Stimulated activated naive B cell treated with anti-CD40 and anti-IgM and Interleukin-4, amounts not matched to agents 10 μg/mL and 1 μg/mL and 100 μg/mL, for 72 hours (primary cell): ENCODE measurements around the gene LYPLA2.

Source experiments
- ATAC-seq, 2 donors: fragments of 150-1000 bp; cut with Tn5 transposase; replicated peaks; 2 replicates each; pipeline ENCODE4 v1.10.0; 2021; ENCODE audit warnings: moderate library complexity in 1 of 2
- DNase-seq: peaks from one replicate; pipeline ENCODE4 v3.0.0; 2021
- H3K27ac Mint-ChIP-seq: one replicate; pipeline ENCODE4 v1.8.0; 2022; ENCODE audit warnings: mild to moderate bottlenecking, mixed read lengths
- H3K27me3 Mint-ChIP-seq, 2 donors: one replicate each; pipeline ENCODE4 v1.8.0; 2022; ENCODE audit warnings: mixed read lengths in 2 of 2
- H3K36me3 Mint-ChIP-seq, 2 donors: one replicate each; pipeline ENCODE4 v1.8.0; 2022; ENCODE audit warnings: mixed read lengths in 2 of 2, mild to moderate bottlenecking in 1 of 2
- H3K4me1 Mint-ChIP-seq, 2 donors: one replicate each; pipeline ENCODE4 v1.8.0; 2022; ENCODE audit warnings: mixed read lengths in 2 of 2, mild to moderate bottlenecking in 1 of 2
- H3K4me3 Mint-ChIP-seq, 2 donors: one replicate each; pipeline ENCODE4 v1.8.0; 2022; ENCODE audit warnings: mild to moderate bottlenecking in 2 of 2, mixed read lengths in 2 of 2, moderate library complexity in 1 of 2
- H3K9me3 Mint-ChIP-seq, 2 donors: one replicate each; pipeline ENCODE4 v1.8.0; 2022; ENCODE audit warnings: mixed read lengths in 2 of 2, mild to moderate bottlenecking in 1 of 2

The LYPLA2 gene

GRCh38 chr1:23790696-23791515 lies at the start of gene LYPLA2:
LYPLA2 (plus strand) TSS chr1:23791145; CDS start chr1:23792683, 1,538 bp downstream.
- H3K4me3 Mint-ChIP-seq: peak within 1 kb of the TSS; percentile 96 to 100
- ATAC-seq (peak; percentile 94 to 96), DNase-seq (peak; percentile 83)
- peaks cover 40 to 69% of the 10 kb centered on the region in 2 donors for H3K36me3 Mint-ChIP-seq
- no peaks in the 10 kb centered on the region for H3K27me3 Mint-ChIP-seq
- peaks cover 21 to 51% of the 10 kb centered on the region in 2 donors for H3K4me1 Mint-ChIP-seq
- peak within 1 kb of the TSS; percentile 99 for H3K27ac Mint-ChIP-seq
- H3K9me3 Mint-ChIP-seq: no peaks in the 10 kb centered on the region

GRCh38 chr1:23741609-23742008 lies 49.3 kb upstream of the LYPLA2 start:
- no peak for DNase-seq
- Mint-ChIP-seq H3K9me3 (no peaks in the 10 kb centered on the region), H3K27me3 (no peaks in the 10 kb centered on the region), H3K27ac (no peak overlapping the region), H3K4me1 (peaks cover 21 to 41% of the 10 kb centered on the region in 2 donors), H3K36me3 (peaks cover 14 to 17% of the 10 kb centered on the region in 2 donors), H3K4me3 (peak overlapping the region in 1 of 2 donors; percentile 48)
- no peak for ATAC-seq

- peak overlapping the region; percentile 92 to 95 for H3K4me3 Mint-ChIP-seq
- ATAC-seq (peak; percentile 49 to 51), DNase-seq (no peak)
- H3K36me3 Mint-ChIP-seq: peaks cover 17 to 26% of the 10 kb centered on the region in 2 donors
- H3K4me1 Mint-ChIP-seq: peaks cover 30 to 53% of the 10 kb centered on the region in 2 donors
- H3K27me3 Mint-ChIP-seq: no peaks in the 10 kb centered on the region
- H3K9me3 Mint-ChIP-seq: no peaks in the 10 kb centered on the region
- peak overlapping the region; percentile 98 for H3K27ac Mint-ChIP-seq
These were observed 48.2 kb upstream of the LYPLA2 start for GRCh38 chr1:23742670-23743286.

- Mint-ChIP-seq H3K4me1 (peaks cover 34 to 53% of the 10 kb centered on the region in 2 donors), H3K27ac (peak within 1 kb of the TSS; percentile 98), H3K9me3 (no peaks in the 10 kb centered on the region), H3K36me3 (peaks cover 17 to 21% of the 10 kb centered on the region in 2 donors), H3K4me3 (peak within 1 kb of the TSS; percentile 92 to 95), H3K27me3 (no peaks in the 10 kb centered on the region)
- DNase-seq: peak; percentile 71
- peak; percentile 92 to 95 for ATAC-seq
These were observed 47.4 kb upstream of the LYPLA2 start, which contains the start of gene ELOA for GRCh38 chr1:23743287-23744152. ELOA (plus strand) TSS chr1:23743471; CDS start chr1:23743504, 33 bp downstream.

DNA sequence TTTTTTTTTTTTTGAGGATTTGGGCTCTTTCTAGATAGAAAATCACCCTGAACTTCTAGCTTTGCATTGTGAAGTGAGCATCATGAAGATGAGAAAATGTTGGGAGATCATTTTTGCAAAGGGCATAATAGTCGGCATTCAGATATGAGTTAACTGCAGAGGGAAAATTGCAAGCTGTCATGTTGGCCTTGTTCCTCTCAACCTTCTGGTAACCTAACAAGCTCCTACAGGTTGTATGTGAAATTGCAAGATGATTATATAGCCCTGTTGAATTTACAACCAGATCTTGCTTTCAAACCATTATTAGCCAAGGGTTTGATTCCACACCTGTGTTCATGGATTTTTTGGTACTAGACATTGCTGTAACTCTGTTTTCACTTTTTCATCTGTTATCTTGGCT lies 45.4 kb upstream of the LYPLA2 start:
- Mint-ChIP-seq H3K4me3 (peak overlapping the region; percentile 32 to 59), H3K36me3 (peaks cover 18 to 30% of the 10 kb centered on the region in 2 donors), H3K4me1 (peaks cover 37 to 56% of the 10 kb centered on the region in 2 donors), H3K9me3 (no peaks in the 10 kb centered on the region), H3K27me3 (no peaks in the 10 kb centered on the region), H3K27ac (no peak overlapping the region)
- DNase-seq: no peak
- no peak for ATAC-seq

DNA sequence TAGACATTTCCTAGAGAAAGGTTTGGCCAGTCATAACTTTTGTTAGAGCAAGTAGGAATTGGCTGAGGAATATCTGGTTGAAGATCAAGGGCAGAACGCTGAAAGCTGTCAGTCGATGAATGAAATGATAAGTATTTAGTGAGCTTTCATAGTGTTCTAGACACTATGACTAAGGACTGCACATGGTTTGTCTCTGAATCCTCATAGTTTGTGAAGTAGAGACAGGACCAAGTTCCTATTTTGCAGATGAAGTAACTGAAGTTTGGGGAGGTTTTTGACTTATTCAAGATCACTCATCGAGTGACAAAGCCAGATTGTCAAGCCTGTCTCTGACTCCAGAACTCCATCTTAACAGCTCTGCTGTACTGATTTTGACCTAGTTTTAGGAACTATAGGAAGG lies 42.9 kb upstream of the LYPLA2 start:
- ATAC-seq: no peak
- no peak overlapping the region for H3K4me3 Mint-ChIP-seq
- no peaks in the 10 kb centered on the region for H3K27me3 Mint-ChIP-seq
- no peak overlapping the region for H3K27ac Mint-ChIP-seq
- H3K36me3 Mint-ChIP-seq: peaks cover 28 to 40% of the 10 kb centered on the region in 2 donors
- no peak for DNase-seq
- peaks cover 36 to 52% of the 10 kb centered on the region in 2 donors for H3K4me1 Mint-ChIP-seq
- H3K9me3 Mint-ChIP-seq: no peaks in the 10 kb centered on the region

DNA sequence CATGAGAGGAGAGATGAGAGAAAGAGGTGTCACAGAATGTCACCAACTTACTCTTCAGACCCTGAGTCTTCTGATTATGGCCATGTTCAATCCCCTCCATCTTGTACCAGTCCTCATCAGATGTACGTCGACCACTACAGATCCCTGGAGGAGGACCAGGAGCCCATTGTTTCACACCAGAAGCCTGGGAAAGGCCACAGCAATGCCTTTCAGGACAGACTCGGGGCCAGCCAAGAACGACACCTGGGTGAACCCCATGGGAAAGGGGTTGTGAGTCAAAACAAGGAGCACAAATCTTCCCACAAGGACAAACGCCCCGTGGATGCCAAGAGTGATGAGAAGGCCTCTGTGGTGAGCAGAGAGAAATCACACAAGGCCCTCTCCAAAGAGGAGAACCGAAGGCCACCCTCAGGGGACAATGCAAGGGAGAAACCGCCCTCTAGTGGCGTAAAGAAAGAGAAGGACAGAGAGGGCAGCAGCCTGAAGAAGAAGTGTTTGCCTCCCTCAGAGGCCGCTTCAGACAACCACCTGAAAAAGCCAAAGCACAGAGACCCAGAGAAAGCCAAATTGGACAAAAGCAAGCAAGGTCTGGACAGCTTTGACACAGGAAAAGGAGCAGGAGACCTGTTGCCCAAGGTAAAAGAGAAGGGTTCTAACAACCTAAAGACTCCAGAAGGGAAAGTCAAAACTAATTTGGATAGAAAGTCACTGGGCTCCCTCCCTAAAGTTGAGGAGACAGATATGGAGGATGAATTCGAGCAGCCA lies 39.7 kb upstream of the LYPLA2 start:
- H3K9me3 Mint-ChIP-seq: no peaks in the 10 kb centered on the region
- H3K4me1 Mint-ChIP-seq: peaks cover 28 to 38% of the 10 kb centered on the region in 2 donors
- H3K27me3 Mint-ChIP-seq: no peaks in the 10 kb centered on the region
- peaks cover 33 to 50% of the 10 kb centered on the region in 2 donors for H3K36me3 Mint-ChIP-seq
- H3K4me3 Mint-ChIP-seq: no peak overlapping the region
- DNase-seq (peak; percentile 18), ATAC-seq (peak; percentile 88 to 89)
- H3K27ac Mint-ChIP-seq: no peak overlapping the region

DNA sequence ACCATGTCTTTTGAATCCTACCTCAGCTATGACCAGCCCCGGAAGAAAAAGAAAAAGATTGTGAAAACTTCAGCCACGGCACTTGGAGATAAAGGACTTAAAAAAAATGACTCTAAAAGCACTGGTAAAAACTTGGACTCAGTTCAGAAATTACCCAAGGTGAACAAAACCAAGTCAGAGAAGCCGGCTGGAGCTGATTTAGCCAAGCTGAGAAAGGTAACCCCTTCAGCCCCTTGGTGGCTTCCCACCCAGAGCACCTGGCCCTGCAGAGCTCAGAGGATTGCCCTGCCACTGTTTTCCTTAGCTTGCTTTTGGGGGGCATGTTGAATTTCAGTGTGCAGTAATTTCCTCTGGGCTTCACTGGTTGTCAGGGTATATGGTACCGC lies 39.1 kb upstream of the LYPLA2 start:
- peaks cover 34 to 55% of the 10 kb centered on the region in 2 donors for H3K36me3 Mint-ChIP-seq
- ATAC-seq: no peak
- no peak overlapping the region for H3K27ac Mint-ChIP-seq

DNA sequence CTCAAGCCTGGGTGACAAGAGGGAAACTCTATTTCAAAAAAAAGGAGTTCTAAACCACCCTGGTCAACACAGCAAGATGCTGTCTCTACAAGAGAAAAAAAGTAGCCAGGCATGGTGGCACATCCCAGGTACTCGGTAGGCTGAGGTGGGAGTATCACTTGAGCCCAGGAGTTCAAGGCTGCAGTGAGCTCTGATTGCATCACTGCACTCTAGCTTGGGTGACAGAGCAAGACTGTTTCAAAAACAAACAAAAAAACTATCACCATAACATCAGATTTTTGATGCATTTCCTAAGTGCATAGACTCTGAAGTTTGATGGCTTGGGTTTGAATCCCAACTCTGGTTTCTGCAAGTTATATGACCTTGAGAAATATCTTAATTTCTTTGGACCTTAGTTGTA lies 38.0 kb upstream of the LYPLA2 start:
- H3K27ac Mint-ChIP-seq: no peak overlapping the region
- no peak for ATAC-seq

More for the DNA sequence above, 39.1 kb upstream of the LYPLA2 start:
- no peak overlapping the region for H3K4me3 Mint-ChIP-seq
- no peaks in the 10 kb centered on the region for H3K9me3 Mint-ChIP-seq
- H3K27me3 Mint-ChIP-seq: no peaks in the 10 kb centered on the region
- DNase-seq: no peak
- H3K4me1 Mint-ChIP-seq: peaks cover 27 to 35% of the 10 kb centered on the region in 2 donors

GRCh38 chr1:23756676-23757075 lies 34.3 kb upstream of the LYPLA2 start:
- peak in 1 of 2 donors; percentile 60 for ATAC-seq
- DNase-seq: no peak
- H3K36me3 Mint-ChIP-seq: peaks cover 36 to 50% of the 10 kb centered on the region in 2 donors

More for the DNA sequence above, 38.0 kb upstream of the LYPLA2 start:
- peaks cover 17 to 24% of the 10 kb centered on the region in 2 donors for H3K4me1 Mint-ChIP-seq
- no peaks in the 10 kb centered on the region for H3K9me3 Mint-ChIP-seq
- no peak for DNase-seq
- peaks cover 32 to 47% of the 10 kb centered on the region in 2 donors for H3K36me3 Mint-ChIP-seq
- H3K4me3 Mint-ChIP-seq: no peak overlapping the region
- no peaks in the 10 kb centered on the region for H3K27me3 Mint-ChIP-seq

DNA sequence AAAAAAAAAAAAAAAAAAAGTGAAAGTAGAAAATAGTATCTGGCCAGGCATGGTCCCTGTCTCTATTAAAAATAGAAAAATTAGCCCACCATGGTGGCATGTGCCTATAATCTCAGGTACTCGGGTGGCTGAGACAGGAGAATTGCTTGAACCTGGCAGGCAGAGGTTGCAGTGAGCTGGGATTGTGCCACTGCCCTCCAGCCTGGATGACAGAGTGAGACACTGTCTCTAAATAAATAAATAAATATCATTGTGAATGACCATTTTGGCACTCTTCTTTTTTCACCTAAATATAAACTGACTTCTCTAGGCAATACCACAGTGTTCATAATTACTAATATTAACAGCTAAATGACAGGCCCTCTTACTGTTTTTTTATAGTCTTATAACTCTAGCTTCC lies 33.1 kb upstream of the LYPLA2 start:
- no peak overlapping the region for H3K4me3 Mint-ChIP-seq
- H3K27me3 Mint-ChIP-seq: no peaks in the 10 kb centered on the region
- H3K36me3 Mint-ChIP-seq: peaks cover 41 to 59% of the 10 kb centered on the region in 2 donors
- no peak overlapping the region for H3K27ac Mint-ChIP-seq
- peaks cover 6 to 12% of the 10 kb centered on the region in 2 donors for H3K4me1 Mint-ChIP-seq
- no peak for DNase-seq
- ATAC-seq: no peak
- H3K9me3 Mint-ChIP-seq: no peaks in the 10 kb centered on the region

More at GRCh38 chr1:23756676-23757075, 34.3 kb upstream of the LYPLA2 start:
- Mint-ChIP-seq H3K27me3 (no peaks in the 10 kb centered on the region), H3K4me3 (no peak overlapping the region), H3K9me3 (no peaks in the 10 kb centered on the region), H3K27ac (no peak overlapping the region), H3K4me1 (peaks cover 6 to 12% of the 10 kb centered on the region in 2 donors)

DNA sequence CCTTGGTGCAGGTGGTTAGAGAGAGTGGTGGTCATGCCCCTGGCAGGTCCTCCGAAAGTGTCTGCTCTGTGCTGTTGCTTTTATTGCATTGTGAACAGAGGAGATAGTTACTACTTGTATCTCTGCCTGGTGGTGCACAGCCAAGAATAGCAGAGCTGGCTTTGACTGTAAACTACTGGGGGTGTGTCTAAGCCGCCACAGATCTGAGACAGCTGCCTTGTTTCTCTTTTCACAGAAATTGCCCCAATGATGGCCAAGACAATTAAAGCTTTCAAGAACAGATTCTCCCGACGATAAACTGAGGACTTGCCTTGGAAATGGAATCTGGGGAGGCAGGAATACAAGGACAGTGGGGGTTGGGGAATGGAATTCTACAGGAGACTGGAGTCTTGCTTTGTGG lies 31.7 kb upstream of the LYPLA2 start:
- ATAC-seq (no peak), DNase-seq (no peak)
- H3K27ac Mint-ChIP-seq: no peak overlapping the region
- no peaks in the 10 kb centered on the region for H3K9me3 Mint-ChIP-seq
- no peak overlapping the region for H3K4me3 Mint-ChIP-seq
- H3K4me1 Mint-ChIP-seq: peaks cover 6 to 12% of the 10 kb centered on the region in 2 donors
- peaks cover 34 to 51% of the 10 kb centered on the region in 2 donors for H3K36me3 Mint-ChIP-seq
- H3K27me3 Mint-ChIP-seq: no peaks in the 10 kb centered on the region

- DNase-seq (no peak), ATAC-seq (no peak)
- Mint-ChIP-seq H3K4me3 (no peak overlapping the region), H3K36me3 (peaks cover 30 to 40% of the 10 kb centered on the region in 2 donors), H3K4me1 (peaks cover 4 to 6% of the 10 kb centered on the region in 2 donors), H3K9me3 (no peaks in the 10 kb centered on the region), H3K27me3 (no peaks in the 10 kb centered on the region), H3K27ac (no peak overlapping the region)
These were observed 27.8 kb upstream of the LYPLA2 start for GRCh38 chr1:23763041-23763577.
